GM12878 (cell line): ENCODE results near the gene EXOC7. TPM values are rescaled to one million over a fixed set of nuclear protein-coding genes. Genes with fewer than 3 reads are reported as not detected.

Experiments used
- ATAC-seq: fragments of 200-7000 bp; cut with Tn5 transposase; 3 replicates; pipeline ENCODE4 v1.9.1; 2020; ENCODE audit warnings: mild to moderate bottlenecking, moderate library complexity
- BruUV-seq: library from RNA; stranded (reverse); fragments of 400-500 nt; replicated peaks from 2 replicates; lab custom pipeline; 2021; lab: Mats Ljungman, UMichigan
- CTCF ChIA-PET: fragments of 300-600 bp; sonication (Branson Sonifier 250); formaldehyde crosslinking; extraction: SDS; loops from one replicate; lab custom pipeline; 2021; ENCODE audit warnings: inconsistent platforms; lab: Yijun Ruan, JAX
- POLR2A ChIA-PET: fragments of 350-600 bp; formaldehyde crosslinking; extraction: SDS; loops from one replicate; lab custom pipeline; 2021; ENCODE audit warnings: inconsistent platforms; lab: Charles Lee
- RAD21 ChIA-PET: fragments of 300-600 bp; sonication (Branson Sonifier 250); formaldehyde crosslinking; loops from one replicate; lab custom pipeline; 2023; ENCODE audit warnings: antibody characterized with exemption; ENCODE audit not compliant: unreplicated experiment; lab: Charles Lee
- SMC1A ChIA-PET: fragments of 300-600 bp; sonication (Branson Sonifier 250); formaldehyde crosslinking; loops from one replicate; lab custom pipeline; 2023; ENCODE audit not compliant: unreplicated experiment, uncharacterized antibody; lab: Charles Lee
- DNase-seq: peaks from one replicate; pipeline ENCODE4 v3.0.0-alpha.2; 2011; ENCODE audit warnings: low read depth, low spot score
- FAIRE-seq: peaks from 3 replicates; lab custom pipeline; 2011; peaks lifted over from hg19 to GRCh38; lab: Jason Lieb, UNC
- H2AFZ ChIP-seq: 2 replicates; pipeline ENCODE4 v1.6.0; 2011; ENCODE audit warnings: low read depth, low read length, control low read depth; ENCODE audit not compliant: control insufficient read depth
- H3K27ac ChIP-seq: 2 replicates; pipeline ENCODE4 v1.5.1; 2011; ENCODE audit warnings: control low read depth; ENCODE audit not compliant: control insufficient read depth, insufficient read depth
- H3K27me3 ChIP-seq, 2 experiments: replicated peaks in 1 of 2; 2 replicates each; pipeline versions ENCODE4 v1.6.0 to v1.6.1; 2011; ENCODE audit warnings: low read length in 1 of 2; ENCODE audit not compliant: control insufficient read depth in 2 of 2, insufficient read depth in 2 of 2
- H3K36me3 ChIP-seq, 2 experiments: 2 replicates each; pipeline ENCODE4 v1.5.1; 2011; ENCODE audit warnings: low read length in 1 of 2; ENCODE audit not compliant: control insufficient read depth in 2 of 2, insufficient read depth in 2 of 2
- H3K4me1 ChIP-seq: 2 replicates; pipeline ENCODE4 v1.6.1; 2011; ENCODE audit warnings: mild to moderate bottlenecking, low read length, moderate library complexity, mixed read lengths; ENCODE audit not compliant: control insufficient read depth, insufficient read depth
- H3K4me2 ChIP-seq: 2 replicates; pipeline ENCODE4 v1.6.0; 2011; ENCODE audit warnings: control low read depth; ENCODE audit not compliant: control insufficient read depth, insufficient read depth
- H3K4me3 ChIP-seq: fragments of 200-600 bp; sonication (generic); 2 replicates; pipeline ENCODE4 v1.5.1; 2016
- H3K79me2 ChIP-seq: 2 replicates; pipeline ENCODE4 v1.6.0; 2011; ENCODE audit warnings: low read length; ENCODE audit not compliant: control insufficient read depth, insufficient read depth
- H3K9ac ChIP-seq: 2 replicates; pipeline ENCODE4 v1.8.0; 2011; ENCODE audit warnings: low read length, control low read depth, mixed read lengths; ENCODE audit not compliant: control insufficient read depth, insufficient read depth
- H3K9me3 ChIP-seq: replicated peaks from 3 replicates; pipeline ENCODE4 v1.5.1; 2011; ENCODE audit warnings: mild to moderate bottlenecking, low read length; ENCODE audit not compliant: control insufficient read depth, insufficient read depth
- H4K20me1 ChIP-seq: 2 replicates; pipeline ENCODE4 v1.6.0; 2011; ENCODE audit not compliant: control insufficient read depth, insufficient read depth
- BCL3 ChIP-seq: IDR thresholded peaks from 2 replicates; pipeline ENCODE4 v1.6.1; 2011; ENCODE audit warnings: borderline replicate concordance, low read depth, mild to moderate bottlenecking, moderate library complexity, low read length; ENCODE audit not compliant: insufficient read depth, poor library complexity, severe bottlenecking
- BMI1 ChIP-seq: fragments of 450-650 bp; IDR thresholded peaks from 2 replicates; pipeline ENCODE4 v1.6.1; 2016; ENCODE audit warnings: mild to moderate bottlenecking, moderate library complexity, borderline replicate concordance
- RELA ChIP-seq: fragments of 450-650 bp; IDR thresholded peaks from 2 replicates; pipeline ENCODE4 v1.8.0; 2014; ENCODE audit warnings: borderline replicate concordance; ENCODE audit not compliant: partially characterized antibody
- SPI1 ChIP-seq: IDR thresholded peaks from 2 replicates; pipeline ENCODE4 v1.6.1; 2011; ENCODE audit warnings: low read depth, mild to moderate bottlenecking, low read length, moderate library complexity, borderline replicate concordance; ENCODE audit not compliant: insufficient read depth
- TCF3 ChIP-seq: IDR thresholded peaks from 2 replicates; pipeline ENCODE4 v1.6.1; 2012; ENCODE audit warnings: low read depth, mild to moderate bottlenecking, low read length, borderline replicate concordance; ENCODE audit not compliant: insufficient read depth
- YY1 ChIP-seq: IDR thresholded peaks from 2 replicates; pipeline ENCODE4 v1.6.1; 2011; ENCODE audit warnings: low read depth, mild to moderate bottlenecking, low read length
- WGBS: methylation state at CpG from one replicate; pipeline ENCODE4 v1.1.6; 2016; ENCODE audit warnings: low lambda C conversion rate; ENCODE audit not compliant: insufficient replicate concordance, insufficient coverage; ENCODE audit errors: missing lambda C conversion rate; 5-methylcytosine and 5-hydroxymethylcytosine counted together
- in situ Hi-C: fragments of 300-500 bp; cut with MboI; formaldehyde crosslinking; loops from 9 replicates; pipeline ENCODE4 v1.14.3; 2018; ENCODE audit warnings: mixed read lengths
- intact Hi-C: fragments of 100-400 bp; cut with micrococcal nuclease; formaldehyde crosslinking; loops from one replicate; pipeline ENCODE4 v1.14.2; 2022; ENCODE audit not compliant: unreplicated experiment
- polyA plus RNA-seq, 11 experiments: library from polyadenylated mRNA; depleted of rRNA in 4 of 11; unstranded in 6 of 11; stranded (reverse) in 5 of 11; fragments of >200 nt; fragmentation: Nextera tagmentation in 4 of 11; fragmentation: Illumina TruSeq in 1 of 11; extraction: Ambion mirVana in 4 of 11; extraction: Trizol in 1 of 11; gene quantifications; 1 replicate in 1 of 11; 2 replicates in 10 of 11; pipeline versions ENCODE4 v1.2.1 to v1.2.3, GENCODE V29; 2011 to 2016; ENCODE audit warnings: inconsistent platforms in 2 of 11, missing spikeins in 2 of 11, low read depth in 1 of 11
- total RNA-seq, 4 experiments: library from RNA; depleted of rRNA in 3 of 4; stranded (reverse); fragments of >200 nt in 3 of 4; fragmentation: Illumina TruSeq in 1 of 4; extraction: Trizol in 1 of 4; gene quantifications; 2 replicates each; pipeline versions ENCODE4 v1.2.1 to v1.2.3, GENCODE V29; 2013 to 2021

EXOC7 gene
- total and polyA plus RNA-seq, 10 of the 15 experiments (the other 5 are each of a cell fraction or from before 2014, with no cell fraction given), result 18.8 to 71.3 (median 48.2) TPM

GRCh38 chr17:76142585-76143041, 39.0 kb upstream of the EXOC7 start (continued):
- TF ChIP-seq SPI1 (no peak), RELA (no peak)
- TF ChIP-seq, all 136 proteins: peak for 0

- TF ChIP-seq YY1 (no peak), TCF3 (no peak), BMI1 (no peak), BCL3 (no peak)
- RAD21 ChIA-PET, result interaction anchor here (0.6 to 1.2 kb wide), 2 partner anchors 138 to 190 kb away, joined by 3 read pairs; no protein-coding TSS in a partner anchor
- no peak overlapping the region for H3K4me3 ChIP-seq
- peaks cover 5 to 11% of the 10 kb centered on the region in 2 experiments for H3K27me3 ChIP-seq
- no peaks in the 10 kb centered on the region for H4K20me1 ChIP-seq
- POLR2A ChIA-PET, result no interaction called here
- 89% methylated on average over 10 of the region's 10 CpGs for WGBS
- ATAC-seq (no peak), FAIRE-seq (no peak), DNase-seq (no peak)
- no peaks in the 10 kb centered on the region for H3K9me3 ChIP-seq
- no peak overlapping the region for H3K9ac ChIP-seq
- H2AFZ ChIP-seq, result no peak overlapping the region
- CTCF ChIA-PET, result interaction anchor here (0.7 to 2.0 kb wide), 5 partner anchors 9 to 138 kb away, joined by 3 to 7 read pairs (median 4); no protein-coding TSS in a partner anchor
- H3K79me2 ChIP-seq, result no peaks in the 10 kb centered on the region
- H3K4me1 ChIP-seq, result peaks cover 31% of the 10 kb centered on the region
- in situ Hi-C loops, result no loop called here
- BruUV-seq, result no TSS peak
- H3K36me3 ChIP-seq, result no peaks in the 10 kb centered on the region
- intact Hi-C loops, result no loop called here
- no peak overlapping the region for H3K4me2 ChIP-seq
- SMC1A ChIA-PET, result interaction anchor here (1.9 to 2.7 kb wide), 3 partner anchors 9 to 38 kb away, joined by 4 to 9 read pairs (median 6); no protein-coding TSS in a partner anchor
- H3K27ac ChIP-seq, result no peak overlapping the region
Measured at GRCh38 chr17:76142039-76142584, 38.5 kb upstream of the EXOC7 start.
